Mononuclear cell (primary cell): Measurements from ENCODE around the gene VSIR. TPM values are rescaled to one million over a fixed set of nuclear protein-coding genes. Genes with fewer than 3 reads are reported as not detected.

Experiments
- H3K27me3 ChIP-seq: 2 replicates; pipeline ENCODE4 v1.6.0; 2011; ENCODE audit warnings: low read length, control low read depth; ENCODE audit not compliant: insufficient read depth
- H3K4me1 ChIP-seq: 2 replicates; pipeline ENCODE4 v1.5.1; 2011; ENCODE audit warnings: mild to moderate bottlenecking, low read length, control low read depth; ENCODE audit not compliant: insufficient read depth
- H3K4me3 ChIP-seq: 2 replicates; pipeline ENCODE4 v1.5.1; 2011; ENCODE audit warnings: mild to moderate bottlenecking, low read length, moderate library complexity
- H3K9me3 ChIP-seq: 2 replicates; pipeline ENCODE4 v1.5.1; 2011; ENCODE audit warnings: low read depth, mild to moderate bottlenecking, control low read depth, low read length
- total RNA-seq: library from RNA; depleted of rRNA; stranded (reverse); fragments of >200 nt; gene quantifications from one replicate; pipeline ENCODE4 v1.2.3, GENCODE V29; 2012

Gene VSIR
- total RNA-seq, 1 donor = 240 TPM

- Histone ChIP-seq H3K4me3 (no peak overlapping the region), H3K27me3 (no peaks in the 10 kb centered on the region), H3K9me3 (no peaks in the 10 kb centered on the region), H3K4me1 (peaks cover 100% of the 10 kb centered on the region)
Observed at GRCh38 chr10:71743089-71743838, 30.1 kb downstream of the VSIR start.

GRCh38 chr10:71742301-71743088 lies 30.8 kb downstream of the VSIR start:
- Histone ChIP-seq H3K27me3 (no peaks in the 10 kb centered on the region), H3K4me1 (peaks cover 100% of the 10 kb centered on the region), H3K4me3 (no peak overlapping the region)

GRCh38 chr10:71741671-71742070 lies 31.6 kb downstream of the VSIR start:
- Histone ChIP-seq H3K4me3 (no peak overlapping the region), H3K27me3 (no peaks in the 10 kb centered on the region), H3K4me1 (peaks cover 100% of the 10 kb centered on the region), H3K9me3 (no peaks in the 10 kb centered on the region)

More at GRCh38 chr10:71742301-71743088, 30.8 kb downstream of the VSIR start:
- no peaks in the 10 kb centered on the region for H3K9me3 ChIP-seq

- Histone ChIP-seq H3K4me3 (no peak overlapping the region), H3K4me1 (peaks cover 100% of the 10 kb centered on the region), H3K9me3 (no peaks in the 10 kb centered on the region), H3K27me3 (no peaks in the 10 kb centered on the region)
Observed at GRCh38 chr10:71741029-71741428, 32.3 kb downstream of the VSIR start.

- Histone ChIP-seq H3K4me1 (peaks cover 100% of the 10 kb centered on the region), H3K9me3 (no peaks in the 10 kb centered on the region), H3K27me3 (no peaks in the 10 kb centered on the region), H3K4me3 (no peak overlapping the region)
Observed at GRCh38 chr10:71740069-71740653, 33.2 kb downstream of the VSIR start.

- H3K27me3 ChIP-seq = no peaks in the 10 kb centered on the region
- no peaks in the 10 kb centered on the region for H3K9me3 ChIP-seq
- H3K4me3 ChIP-seq = no peak overlapping the region
- peaks cover 100% of the 10 kb centered on the region for H3K4me1 ChIP-seq
Observed at GRCh38 chr10:71739358-71739900, 33.9 kb downstream of the VSIR start.

- Histone ChIP-seq H3K4me1 (peaks cover 98% of the 10 kb centered on the region), H3K9me3 (no peaks in the 10 kb centered on the region), H3K27me3 (no peaks in the 10 kb centered on the region), H3K4me3 (no peak overlapping the region)
Observed at GRCh38 chr10:71737834-71738197, 35.5 kb downstream of the VSIR start.

GRCh38 chr10:71737001-71737833 lies 36.1 kb downstream of the VSIR start:
- H3K4me3 ChIP-seq = no peak overlapping the region
- H3K27me3 ChIP-seq = no peaks in the 10 kb centered on the region
- H3K4me1 ChIP-seq = peaks cover 96% of the 10 kb centered on the region
- no peaks in the 10 kb centered on the region for H3K9me3 ChIP-seq

GRCh38 chr10:71736570-71736952 lies 36.8 kb downstream of the VSIR start:
- no peak overlapping the region for H3K4me3 ChIP-seq
- H3K4me1 ChIP-seq = peaks cover 96% of the 10 kb centered on the region
- H3K27me3 ChIP-seq = no peaks in the 10 kb centered on the region
- H3K9me3 ChIP-seq = no peaks in the 10 kb centered on the region

- no peaks in the 10 kb centered on the region for H3K27me3 ChIP-seq
- H3K9me3 ChIP-seq = no peaks in the 10 kb centered on the region
- H3K4me1 ChIP-seq = peaks cover 96% of the 10 kb centered on the region
- no peak overlapping the region for H3K4me3 ChIP-seq
Observed at GRCh38 chr10:71735709-71736569, 37.4 kb downstream of the VSIR start.

GRCh38 chr10:71734797-71735196 lies 38.5 kb downstream of the VSIR start:
- Histone ChIP-seq H3K4me1 (peaks cover 96% of the 10 kb centered on the region), H3K9me3 (no peaks in the 10 kb centered on the region), H3K4me3 (no peak overlapping the region), H3K27me3 (no peaks in the 10 kb centered on the region)

- Histone ChIP-seq H3K4me1 (peaks cover 96% of the 10 kb centered on the region), H3K9me3 (no peaks in the 10 kb centered on the region), H3K27me3 (no peaks in the 10 kb centered on the region), H3K4me3 (no peak overlapping the region)
Observed at GRCh38 chr10:71731791-71732190, 41.5 kb downstream of the VSIR start.

GRCh38 chr10:71729161-71729636 lies 44.1 kb downstream of the VSIR start:
- Histone ChIP-seq H3K4me1 (peaks cover 96% of the 10 kb centered on the region), H3K9me3 (no peaks in the 10 kb centered on the region), H3K4me3 (no peak overlapping the region), H3K27me3 (no peaks in the 10 kb centered on the region)
